ENCODE data around the gene NMT2. TPM values are rescaled to one million over a fixed set of nuclear protein-coding genes. Genes with fewer than 3 reads are reported as not detected.

The NMT2 gene
- total and polyA plus RNA-seq, 7 donors: 3.9 to 12.9 (median 8.2) TPM

- intact Hi-C loops (cut with DNase I): loop anchor here in 1 of 2 donors (1.0 kb wide), 1 partner anchor 27 kb away; no protein-coding TSS in a partner anchor
- ATAC-seq (no peak), DNase-seq (no peak)
- Histone ChIP-seq H3K9me3 (no peaks in the 10 kb centered on the region), H3K36me3 (ENCODE audit: insufficient read depth in 1 of 2, low read depth in 1 of 2) (no peaks in the 10 kb centered on the region), H3K27me3 (ENCODE audit: insufficient read depth in 3 of 3, low read length in 2 of 3) (peaks cover 0 to 2% (median 0%) of the 10 kb centered on the region in 3 donors), H3K27ac (no peak overlapping the region), H3K4me1 (no peaks in the 10 kb centered on the region), H3K4me3 (no peak overlapping the region)
- 53 to 67% (median 59%) methylated on average over 2 of the region's 2 CpGs for WGBS, 3 donors
- TF ChIP-seq, protein P1, sequence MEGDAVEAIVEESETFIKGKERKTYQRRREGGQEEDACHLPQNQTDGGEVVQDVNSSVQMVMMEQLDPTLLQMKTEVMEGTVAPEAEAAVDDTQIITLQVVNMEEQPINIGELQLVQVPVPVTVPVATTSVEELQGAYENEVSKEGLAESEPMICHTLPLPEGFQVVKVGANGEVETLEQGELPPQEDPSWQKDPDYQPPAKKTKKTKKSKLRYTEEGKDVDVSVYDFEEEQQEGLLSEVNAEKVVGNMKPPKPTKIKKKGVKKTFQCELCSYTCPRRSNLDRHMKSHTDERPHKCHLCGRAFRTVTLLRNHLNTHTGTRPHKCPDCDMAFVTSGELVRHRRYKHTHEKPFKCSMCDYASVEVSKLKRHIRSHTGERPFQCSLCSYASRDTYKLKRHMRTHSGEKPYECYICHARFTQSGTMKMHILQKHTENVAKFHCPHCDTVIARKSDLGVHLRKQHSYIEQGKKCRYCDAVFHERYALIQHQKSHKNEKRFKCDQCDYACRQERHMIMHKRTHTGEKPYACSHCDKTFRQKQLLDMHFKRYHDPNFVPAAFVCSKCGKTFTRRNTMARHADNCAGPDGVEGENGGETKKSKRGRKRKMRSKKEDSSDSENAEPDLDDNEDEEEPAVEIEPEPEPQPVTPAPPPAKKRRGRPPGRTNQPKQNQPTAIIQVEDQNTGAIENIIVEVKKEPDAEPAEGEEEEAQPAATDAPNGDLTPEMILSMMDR (IDR thresholded peaks at IDR 0.05): no peak
These were observed 28.8 kb upstream of the NMT2 start for GRCh38 chr10:15197276-15197675.

GRCh38 chr10:15196021-15196834, 27.7 kb upstream of the NMT2 start:
- intact Hi-C loops (cut with DNase I): no loop called here
- Histone ChIP-seq H3K36me3 (ENCODE audit: insufficient read depth in 1 of 2, low read depth in 1 of 2) (no peaks in the 10 kb centered on the region), H3K27me3 (ENCODE audit: insufficient read depth in 3 of 3, low read length in 2 of 3) (peaks cover 0 to 2% (median 0%) of the 10 kb centered on the region in 3 donors), H3K9me3 (no peaks in the 10 kb centered on the region), H3K27ac (no peak overlapping the region), H3K4me3 (peak overlapping the region; percentile 36), H3K4me1 (no peaks in the 10 kb centered on the region)
- WGBS, 3 donors: 57 to 68% (median 66%) methylated on average over 12 of the region's 12 CpGs
- ATAC-seq (no peak), DNase-seq (no peak)
- TF ChIP-seq, protein P1 (IDR thresholded peaks at IDR 0.05): no peak

GRCh38 chr10:15189133-15189885, 20.8 kb upstream of the NMT2 start:
- WGBS, 3 donors: 90 to 92% (median 91%) methylated on average over 11 of the region's 11 CpGs
- no peak for ATAC-seq
- H3K27me3 ChIP-seq (ENCODE audit: insufficient read depth in 3 of 3, low read length in 2 of 3): no peaks in the 10 kb centered on the region
- intact Hi-C loops (cut with DNase I): no loop called here
- no peak overlapping the region for H3K4me3 ChIP-seq
- no peaks in the 10 kb centered on the region for H3K9me3 ChIP-seq
- TF ChIP-seq, protein P1 (IDR thresholded peaks at IDR 0.05): no peak
- H3K27ac ChIP-seq: no peak overlapping the region
- DNase-seq: no peak
- no peaks in the 10 kb centered on the region for H3K4me1 ChIP-seq
- no peaks in the 10 kb centered on the region for H3K36me3 ChIP-seq (ENCODE audit: insufficient read depth in 1 of 2, low read depth in 1 of 2)

GRCh38 chr10:15188603-15189002, 20.1 kb upstream of the NMT2 start:
- TF ChIP-seq, protein P1 (IDR thresholded peaks at IDR 0.05): no peak
- H3K4me3 ChIP-seq: no peak overlapping the region
- WGBS, 3 donors: 92 to 95% (median 95%) methylated on average over 5 of the region's 5 CpGs
- no peaks in the 10 kb centered on the region for H3K27me3 ChIP-seq (ENCODE audit: insufficient read depth in 3 of 3, low read length in 2 of 3)
- no peaks in the 10 kb centered on the region for H3K9me3 ChIP-seq
- no peaks in the 10 kb centered on the region for H3K4me1 ChIP-seq
- intact Hi-C loops (cut with DNase I): no loop called here
- ATAC-seq (no peak), DNase-seq (no peak)
- no peaks in the 10 kb centered on the region for H3K36me3 ChIP-seq (ENCODE audit: insufficient read depth in 1 of 2, low read depth in 1 of 2)
- H3K27ac ChIP-seq: no peak overlapping the region

All from psoas muscle (tissue), 8 donors.